GM12892 (cell line): Measurements from ENCODE around the gene SPOCK1.

Source experiments
- POLR2A ChIP-seq: IDR thresholded peaks from 2 replicates; pipeline ENCODE4 v1.6.1; 2011; ENCODE audit warnings: low read depth, low read length, control low read depth
- POLR2AphosphoS5 ChIP-seq: IDR thresholded peaks from 2 replicates; pipeline ENCODE4 v1.6.1; 2011; ENCODE audit warnings: low read depth, low read length, control low read depth
- TAF1 ChIP-seq: IDR thresholded peaks from 2 replicates; pipeline ENCODE4 v1.6.1; 2011; ENCODE audit warnings: low read depth, mild to moderate bottlenecking, control low read depth, low read length, borderline replicate concordance

GRCh38 chr5:137215261-137215660 lies 283.9 kb downstream of the SPOCK1 start:
- TF ChIP-seq POLR2A = no peak
- no peak for TF ChIP-seq TAF1
- TF ChIP-seq POLR2AphosphoS5 = no peak
